HCT116 (cell line): ENCODE results near the gene LAIR1. TPM values are rescaled to one million over a fixed set of nuclear protein-coding genes. Genes with fewer than 3 reads are reported as not detected.

Experiments
- ATAC-seq: fragments of 200-7000 bp; cut with Tn5 transposase; 2 replicates; pipeline ENCODE4 v1.9.1; 2020; ENCODE audit warnings: mild to moderate bottlenecking, moderate library complexity
- BruUV-seq: library from RNA; stranded (reverse); fragments of 400-500 nt; replicated peaks from 2 replicates; lab custom pipeline; 2021; lab: Mats Ljungman, UMichigan
- CTCF ChIA-PET: fragments of 300-600 bp; sonication (Branson Sonifier 250); formaldehyde crosslinking; loops from one replicate; lab custom pipeline; 2021; ENCODE audit warnings: antibody characterized with exemption; lab: Charles Lee
- POLR2A ChIA-PET: fragments of 300-600, 350-600 bp; sonication (Branson Sonifier 250); formaldehyde crosslinking; loops from one replicate; lab custom pipeline; 2021; ENCODE audit warnings: antibody characterized with exemption; lab: Charles Lee
- RAD21 ChIA-PET, 2 experiments: fragments of 300-600 bp; sonication (Branson Sonifier 250); formaldehyde crosslinking; loops; one replicate each; lab custom pipeline; 2023; ENCODE audit warnings: low total read pairs in 2 of 2; ENCODE audit not compliant: uncharacterized antibody in 2 of 2, unreplicated experiment in 2 of 2, low non-redundant PET in 1 of 2; lab: Charles Lee
- DNase-seq: peaks from one replicate; pipeline ENCODE4 v3.0.0-alpha.2; 2010; ENCODE audit warnings: low read depth, low spot score
- H2AFZ ChIP-seq: fragments of 200-600 bp; shearing (Covaris generic), sonication (generic); 2 replicates; pipeline ENCODE4 v1.6.1; 2017; ENCODE audit warnings: low read depth, mixed run types, mixed read lengths, antibody characterized with exemption, low read length; ENCODE audit not compliant: poor library complexity, severe bottlenecking
- H3K27ac ChIP-seq: 2 replicates; pipeline ENCODE4 v1.5.1; 2012; ENCODE audit warnings: low read depth, low read length
- H3K27me3 ChIP-seq: fragments of 200-600 bp; sonication (generic); 2 replicates; pipeline ENCODE4 v1.6.1; 2016; ENCODE audit warnings: mixed run types, low read length, mixed read lengths; ENCODE audit not compliant: insufficient read depth
- H3K36me3 ChIP-seq, 2 experiments: fragments of 200-500 bp in 1 of 2; fragments of 200-600 bp in 1 of 2; sonication (Bioruptor generic) in 1 of 2; sonication (generic) in 1 of 2; 2 replicates each; pipeline versions ENCODE4 v1.5.1 to v1.6.1; 2014 to 2016; ENCODE audit warnings: low read length in 2 of 2, inconsistent platforms in 1 of 2, mixed read lengths in 1 of 2, mixed run types in 1 of 2; ENCODE audit not compliant: insufficient read depth in 2 of 2, control insufficient read depth in 1 of 2
- H3K4me1 ChIP-seq, 2 experiments: fragments of 200-600 bp in 1 of 2; sonication (generic) in 1 of 2; 2 replicates each; pipeline versions ENCODE4 v1.5.1 to v1.6.1; 2012 to 2017; ENCODE audit warnings: low read length in 2 of 2, inconsistent platforms in 1 of 2, mild to moderate bottlenecking in 1 of 2, mixed read lengths in 1 of 2, mixed run types in 1 of 2, moderate library complexity in 1 of 2; ENCODE audit not compliant: insufficient read depth in 2 of 2, control insufficient read depth in 1 of 2
- H3K4me2 ChIP-seq: fragments of 200-600 bp; sonication (generic); 2 replicates; pipeline ENCODE4 v1.6.1; 2017; ENCODE audit warnings: mixed run types, low read length, mixed read lengths
- H3K4me3 ChIP-seq, 2 experiments: fragments of 200-600 bp in 1 of 2; sonication (generic) in 1 of 2; replicated peaks in 1 of 2; 2 replicates each; pipeline ENCODE4 v1.5.1; 2011 to 2016; ENCODE audit warnings: low read length in 2 of 2, control low read depth in 1 of 2, low read depth in 1 of 2, mild to moderate bottlenecking in 1 of 2, mixed read lengths in 1 of 2, mixed run types in 1 of 2
- H3K79me2 ChIP-seq: fragments of 200-600 bp; sonication (generic); 2 replicates; pipeline ENCODE4 v1.6.1; 2017; ENCODE audit warnings: mild to moderate bottlenecking, mixed run types, low read length, moderate library complexity, mixed read lengths; ENCODE audit not compliant: insufficient read depth
- H3K9ac ChIP-seq: fragments of 200-600 bp; sonication (generic); 2 replicates; pipeline ENCODE4 v1.6.1; 2016; ENCODE audit warnings: low read length, mixed read lengths
- H3K9me2 ChIP-seq: fragments of 200-600 bp; sonication (generic), shearing (Covaris generic); 2 replicates; pipeline ENCODE4 v1.6.1; 2017; ENCODE audit warnings: mixed run types, mild to moderate bottlenecking, moderate library complexity; ENCODE audit not compliant: insufficient read depth
- H3K9me3 ChIP-seq, 2 experiments: fragments of 200-500 bp in 1 of 2; fragments of 200-600 bp in 1 of 2; sonication (Bioruptor generic) in 1 of 2; sonication (generic) in 1 of 2; 2 replicates each; pipeline ENCODE4 v1.6.1; 2014 to 2017; ENCODE audit warnings: low read length in 2 of 2, mixed read lengths in 2 of 2, inconsistent platforms in 1 of 2, low read depth in 1 of 2, mild to moderate bottlenecking in 1 of 2, mixed run types in 1 of 2, moderate library complexity in 1 of 2; ENCODE audit not compliant: control insufficient read depth in 1 of 2, insufficient read depth in 1 of 2
- H4K20me1 ChIP-seq: fragments of 200-600 bp; sonication (generic), shearing (Covaris generic); 2 replicates; pipeline ENCODE4 v1.6.1; 2017; ENCODE audit warnings: mixed run types, mild to moderate bottlenecking, moderate library complexity; ENCODE audit not compliant: insufficient read depth
- SIN3A ChIP-seq: IDR thresholded peaks from 2 replicates; pipeline ENCODE4 v1.6.1; 2012; ENCODE audit warnings: low read depth
- SRF ChIP-seq: IDR thresholded peaks from 2 replicates; pipeline ENCODE4 v1.6.1; 2012; ENCODE audit warnings: low read depth
- intact Hi-C: fragments of 100-400 bp; cut with micrococcal nuclease; formaldehyde crosslinking; loops from 2 replicates; pipeline ENCODE4 v1.10.0; 2022
- total RNA-seq: library from RNA; stranded (reverse); gene quantifications from one replicate; pipeline ENCODE4 v1.2.1, GENCODE V29; 2021; ENCODE audit not compliant: unreplicated experiment
- TF ChIP-seq, protein P1 (sequence below): IDR thresholded peaks from 2 replicates; pipeline ENCODE4 v1.6.1; 2011; ENCODE audit warnings: mild to moderate bottlenecking, low read length, moderate library complexity; ENCODE audit not compliant: insufficient replicate concordance; ENCODE audit errors: extremely low read depth
- TF ChIP-seq, protein P2 (sequence below), 3 experiments: fragments of 200-600 bp in 1 of 3; sonication (generic) in 1 of 3; IDR thresholded peaks in 2 of 3; conservative IDR thresholded peaks in 1 of 3; 2 replicates each; pipeline ENCODE4 v1.5.1; 2012 to 2017; ENCODE audit warnings: low read depth in 2 of 3, low read length in 2 of 3, antibody characterized with exemption in 1 of 3, borderline replicate concordance in 1 of 3, control low read depth in 1 of 3, mild to moderate bottlenecking in 1 of 3, mixed read lengths in 1 of 3, mixed run types in 1 of 3, moderate library complexity in 1 of 3; ENCODE audit not compliant: insufficient read depth in 1 of 3

Gene LAIR1
- total RNA-seq, 1 experiment from 2014 or later = 0.89 TPM

DNA sequence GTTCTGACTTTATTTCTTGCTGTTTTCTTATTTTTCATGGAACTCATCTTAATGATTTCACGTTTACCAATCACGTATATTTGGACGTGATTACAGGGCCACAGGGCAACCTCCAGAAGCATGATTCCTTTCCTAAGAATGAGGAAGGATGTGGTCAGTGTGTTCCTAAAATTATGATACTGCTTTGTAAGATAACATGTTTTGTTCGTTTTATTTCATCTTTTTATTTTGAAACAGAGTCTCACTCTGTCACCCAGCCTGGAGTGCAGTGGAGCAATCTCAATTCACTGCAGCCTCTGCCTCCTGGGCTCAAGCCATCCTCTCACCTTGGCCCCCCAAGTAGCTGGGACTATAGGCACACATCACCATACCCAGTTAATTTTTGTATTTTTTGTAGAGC is 24.8 kb upstream of the LAIR1 start:
- intact Hi-C loops = no loop called here
- H3K79me2 ChIP-seq = no peaks in the 10 kb centered on the region
- no peak overlapping the region for H3K9ac ChIP-seq
- no peak for TF ChIP-seq SRF
- no peak for DNase-seq
- ChIA-PET RAD21 (no interaction called here), CTCF (interaction anchor here (1.2 to 2.9 kb wide), 3 partner anchors 50 to 218 kb away, joined by 3 to 17 read pairs (median 3); no protein-coding TSS in a partner anchor), POLR2A (no interaction called here)
- H2AFZ ChIP-seq = no peak overlapping the region
- ATAC-seq = no peak
- no peaks in the 10 kb centered on the region for H3K9me3 ChIP-seq
- H3K27ac ChIP-seq = no peak overlapping the region
- no peaks in the 10 kb centered on the region for H3K9me2 ChIP-seq
- H3K4me2 ChIP-seq = no peak overlapping the region
- no peak overlapping the region for H3K4me3 ChIP-seq
- no peaks in the 10 kb centered on the region for H3K36me3 ChIP-seq
- H3K4me1 ChIP-seq = peaks cover 7 to 14% of the 10 kb centered on the region in 2 experiments; a peak in 3 of 4 replicates
- H4K20me1 ChIP-seq = no peaks in the 10 kb centered on the region
- BruUV-seq = no TSS peak
- H3K27me3 ChIP-seq = peaks cover 12% of the 10 kb centered on the region; the same call in 1 of the 2 replicates

DNA sequence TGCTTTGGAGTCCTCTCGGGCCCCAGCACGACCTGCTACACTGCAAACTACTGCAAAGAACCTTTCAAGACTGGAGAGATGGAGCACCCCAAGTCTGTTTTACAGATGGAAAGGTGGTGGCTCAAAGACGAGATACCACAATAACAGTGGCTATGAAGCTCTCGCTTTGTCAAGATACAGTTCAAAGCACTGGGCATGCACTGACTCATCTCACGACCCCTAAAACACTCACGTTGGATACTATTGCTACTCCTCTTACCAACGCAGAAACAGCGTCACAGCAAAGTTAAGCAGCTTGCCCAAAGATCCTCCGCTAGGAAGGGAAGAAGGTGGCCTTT is 24.0 kb upstream of the LAIR1 start:
- Histone ChIP-seq H3K36me3 (no peaks in the 10 kb centered on the region), H3K9me3 (no peaks in the 10 kb centered on the region), H3K9me2 (no peaks in the 10 kb centered on the region), H3K4me3 (no peak overlapping the region), H4K20me1 (no peaks in the 10 kb centered on the region), H2AFZ (no peak overlapping the region), H3K4me1 (peaks cover 7 to 14% of the 10 kb centered on the region in 2 experiments; a peak in 3 of 4 replicates)
- DNase-seq = no peak
- ATAC-seq = no peak
- ChIA-PET RAD21 (interaction anchor here in 1 of 2 experiments (0.5 kb wide), 1 partner anchor 36 kb away, joined by 4 read pairs; no protein-coding TSS in a partner anchor), CTCF (interaction anchor here (1.2 kb wide), 1 partner anchor 122 kb away, joined by 3 read pairs; no protein-coding TSS in a partner anchor)
- TF ChIP-seq, protein P1, sequence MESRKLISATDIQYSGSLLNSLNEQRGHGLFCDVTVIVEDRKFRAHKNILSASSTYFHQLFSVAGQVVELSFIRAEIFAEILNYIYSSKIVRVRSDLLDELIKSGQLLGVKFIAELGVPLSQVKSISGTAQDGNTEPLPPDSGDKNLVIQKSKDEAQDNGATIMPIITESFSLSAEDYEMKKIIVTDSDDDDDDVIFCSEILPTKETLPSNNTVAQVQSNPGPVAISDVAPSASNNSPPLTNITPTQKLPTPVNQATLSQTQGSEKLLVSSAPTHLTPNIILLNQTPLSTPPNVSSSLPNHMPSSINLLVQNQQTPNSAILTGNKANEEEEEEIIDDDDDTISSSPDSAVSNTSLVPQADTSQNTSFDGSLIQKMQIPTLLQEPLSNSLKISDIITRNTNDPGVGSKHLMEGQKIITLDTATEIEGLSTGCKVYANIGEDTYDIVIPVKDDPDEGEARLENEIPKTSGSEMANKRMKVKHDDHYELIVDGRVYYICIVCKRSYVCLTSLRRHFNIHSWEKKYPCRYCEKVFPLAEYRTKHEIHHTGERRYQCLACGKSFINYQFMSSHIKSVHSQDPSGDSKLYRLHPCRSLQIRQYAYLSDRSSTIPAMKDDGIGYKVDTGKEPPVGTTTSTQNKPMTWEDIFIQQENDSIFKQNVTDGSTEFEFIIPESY = no peak
- TF ChIP-seq SIN3A = no peak
- TF ChIP-seq, protein P2, sequence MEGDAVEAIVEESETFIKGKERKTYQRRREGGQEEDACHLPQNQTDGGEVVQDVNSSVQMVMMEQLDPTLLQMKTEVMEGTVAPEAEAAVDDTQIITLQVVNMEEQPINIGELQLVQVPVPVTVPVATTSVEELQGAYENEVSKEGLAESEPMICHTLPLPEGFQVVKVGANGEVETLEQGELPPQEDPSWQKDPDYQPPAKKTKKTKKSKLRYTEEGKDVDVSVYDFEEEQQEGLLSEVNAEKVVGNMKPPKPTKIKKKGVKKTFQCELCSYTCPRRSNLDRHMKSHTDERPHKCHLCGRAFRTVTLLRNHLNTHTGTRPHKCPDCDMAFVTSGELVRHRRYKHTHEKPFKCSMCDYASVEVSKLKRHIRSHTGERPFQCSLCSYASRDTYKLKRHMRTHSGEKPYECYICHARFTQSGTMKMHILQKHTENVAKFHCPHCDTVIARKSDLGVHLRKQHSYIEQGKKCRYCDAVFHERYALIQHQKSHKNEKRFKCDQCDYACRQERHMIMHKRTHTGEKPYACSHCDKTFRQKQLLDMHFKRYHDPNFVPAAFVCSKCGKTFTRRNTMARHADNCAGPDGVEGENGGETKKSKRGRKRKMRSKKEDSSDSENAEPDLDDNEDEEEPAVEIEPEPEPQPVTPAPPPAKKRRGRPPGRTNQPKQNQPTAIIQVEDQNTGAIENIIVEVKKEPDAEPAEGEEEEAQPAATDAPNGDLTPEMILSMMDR (IDR thresholded peaks at IDR 0.05 in 2 of 3, conservative IDR thresholded peaks at IDR 0.05 in 1 of 3; ENCODE audit: borderline replicate concordance in 1 of 3, insufficient read depth in 1 of 3, low read depth in 2 of 3, low read length in 2 of 3) = no peak
- TF ChIP-seq, all 23 proteins: peak for 0
- Histone ChIP-seq H3K27me3 (peaks cover 12% of the 10 kb centered on the region; the same call in 1 of the 2 replicates), H3K4me2 (peak overlapping the region; percentile 55; the same call in 1 of the 2 replicates), H3K27ac (no peak overlapping the region), H3K9ac (no peak overlapping the region), H3K79me2 (no peaks in the 10 kb centered on the region)
- POLR2A ChIA-PET = no interaction called here
- intact Hi-C loops = no loop called here
- no TSS peak for BruUV-seq
